ENCODE data around the gene IPO9. TPM values are rescaled to one million over a fixed set of nuclear protein-coding genes. Genes with fewer than 3 reads are reported as not detected.

Gene IPO9
- total and polyA plus RNA-seq, 10 of the 15 experiments (the other 5 are each of a cell fraction or from before 2014, with no cell fraction given), result 19.1 to 77.3 (median 34.1) TPM

- peak overlapping the region; percentile 64 for H3K4me2 ChIP-seq (ENCODE audit: control insufficient read depth, insufficient read depth)
- H3K27me3 ChIP-seq (replicated peaks in 1 of 2; ENCODE audit: control insufficient read depth in 2 of 2, insufficient read depth in 2 of 2, low read length in 1 of 2), result no peaks in the 10 kb centered on the region
- no peaks in the 10 kb centered on the region for H3K36me3 ChIP-seq (ENCODE audit: control insufficient read depth in 2 of 2, insufficient read depth in 2 of 2, low read length in 1 of 2)
- DNase-seq (ENCODE audit: low read depth, low spot score), result no peak
- no TSS peak for BruUV-seq (replicated peaks)
- ChIA-PET POLR2A (no interaction called here), CTCF (interaction anchor here (0.7 to 1.9 kb wide), 6 partner anchors 9 to 317 kb away, joined by 3 to 6 read pairs (median 4); no protein-coding TSS in a partner anchor), SMC1A (ENCODE audit: uncharacterized antibody, unreplicated experiment) (no interaction called here), RAD21 (ENCODE audit: unreplicated experiment) (interaction anchor here (0.6 to 0.7 kb wide), 2 partner anchors 7 to 49 kb away, joined by 3 read pairs; no protein-coding TSS in a partner anchor)
- H3K27ac ChIP-seq (ENCODE audit: control insufficient read depth, insufficient read depth), result peak overlapping the region; percentile 16
- TF ChIP-seq E2F8 (IDR thresholded peaks at IDR 0.05; ENCODE audit: low read depth, partially characterized antibody), result no peak
- TF ChIP-seq IKZF2 (IDR thresholded peaks at IDR 0.05), result 0 out of 4 replicates have a peak, but pooled peaks have one; percentile 5 to 9
- in situ Hi-C loops (cut with MboI) (no loop called here), intact Hi-C loops (cut with micrococcal nuclease; ENCODE audit: unreplicated experiment) (no loop called here)
- FAIRE-seq, result no peak
- peaks cover 42% of the 10 kb centered on the region for H3K79me2 ChIP-seq (ENCODE audit: control insufficient read depth, insufficient read depth, low read length)
- no peak for ATAC-seq
- H3K9me3 ChIP-seq (replicated peaks; ENCODE audit: control insufficient read depth, insufficient read depth, low read length), result no peaks in the 10 kb centered on the region
- peak overlapping the region; percentile 51 for H3K4me3 ChIP-seq
- peaks cover 2% of the 10 kb centered on the region; the same call in 1 of the 2 replicates for H3K4me1 ChIP-seq (ENCODE audit: control insufficient read depth, insufficient read depth, low read length)
- peak overlapping the region; percentile 73 for H2AFZ ChIP-seq (ENCODE audit: control insufficient read depth, low read depth, low read length)
- peak overlapping the region; percentile 32; the same call in 1 of the 2 replicates for H3K9ac ChIP-seq (ENCODE audit: control insufficient read depth, insufficient read depth, low read length)
- H4K20me1 ChIP-seq (ENCODE audit: control insufficient read depth, insufficient read depth), result 0 out of 2 replicates have a peak, but pooled peaks cover 4% of the 10 kb centered on the region
- 84% methylated on average over 16 of the region's 16 CpGs for WGBS (ENCODE audit: insufficient coverage, insufficient replicate concordance, low lambda C conversion rate, missing lambda C conversion rate)
Measured at GRCh38 chr1:201828217-201828819, 639 bp upstream of the IPO9 start.

DNA sequence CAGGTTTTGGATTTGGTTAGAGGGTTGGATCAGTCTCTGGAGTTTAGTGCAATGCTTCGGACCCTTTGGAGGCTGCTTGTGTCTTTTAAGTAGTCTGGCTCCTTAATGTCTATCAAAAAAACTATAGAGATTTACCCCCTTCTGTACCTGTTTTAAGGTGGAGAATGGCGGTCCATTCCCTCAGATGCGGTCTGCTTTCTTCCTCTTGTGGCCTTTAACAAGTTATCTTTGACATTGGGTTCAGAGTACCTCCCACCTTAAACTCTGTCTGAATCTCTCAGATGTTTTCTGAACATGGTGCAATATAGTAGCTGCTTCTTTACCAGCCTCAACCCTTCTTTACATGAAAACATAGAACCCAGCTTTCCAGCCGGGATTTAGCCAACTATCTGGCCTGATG, 2.4 kb downstream of the IPO9 start:
- H2AFZ ChIP-seq (ENCODE audit: control insufficient read depth, low read depth, low read length), result no peak overlapping the region
- H3K79me2 ChIP-seq (ENCODE audit: control insufficient read depth, insufficient read depth, low read length), result peaks cover 68% of the 10 kb centered on the region
- peaks cover 4% of the 10 kb centered on the region; the same call in 1 of the 2 replicates for H4K20me1 ChIP-seq (ENCODE audit: control insufficient read depth, insufficient read depth)
- FAIRE-seq, result no peak
- DNase-seq (ENCODE audit: low read depth, low spot score), result no peak
- H3K4me2 ChIP-seq (ENCODE audit: control insufficient read depth, insufficient read depth), result peak overlapping the region; percentile 74
- ChIA-PET RAD21 (ENCODE audit: unreplicated experiment) (no interaction called here), SMC1A (ENCODE audit: uncharacterized antibody, unreplicated experiment) (no interaction called here), CTCF (no interaction called here), POLR2A (no interaction called here)
- BruUV-seq (replicated peaks), result no TSS peak
- ATAC-seq, result no peak
- no peak overlapping the region for H3K27ac ChIP-seq (ENCODE audit: control insufficient read depth, insufficient read depth)
- WGBS (ENCODE audit: insufficient coverage, insufficient replicate concordance, low lambda C conversion rate, missing lambda C conversion rate), result 85% methylated on average over 4 of the region's 4 CpGs
- peak overlapping the region; percentile 99; the same call in 1 of the 2 replicates for H3K4me3 ChIP-seq
- H3K9ac ChIP-seq (ENCODE audit: control insufficient read depth, insufficient read depth, low read length), result no peak overlapping the region
- no peaks in the 10 kb centered on the region for H3K27me3 ChIP-seq (replicated peaks in 1 of 2; ENCODE audit: control insufficient read depth in 2 of 2, insufficient read depth in 2 of 2, low read length in 1 of 2)
- H3K4me1 ChIP-seq (ENCODE audit: control insufficient read depth, insufficient read depth, low read length), result peaks cover 2% of the 10 kb centered on the region
- intact Hi-C loops (cut with micrococcal nuclease; ENCODE audit: unreplicated experiment), result no loop called here
- H3K9me3 ChIP-seq (replicated peaks; ENCODE audit: control insufficient read depth, insufficient read depth, low read length), result no peaks in the 10 kb centered on the region
- H3K36me3 ChIP-seq (ENCODE audit: control insufficient read depth in 2 of 2, insufficient read depth in 2 of 2, low read length in 1 of 2), result peaks cover 0 to 7% of the 10 kb centered on the region in 2 experiments; a peak in 2 of 4 replicates
- in situ Hi-C loops (cut with MboI), result no loop called here
- TF ChIP-seq, protein P1, sequence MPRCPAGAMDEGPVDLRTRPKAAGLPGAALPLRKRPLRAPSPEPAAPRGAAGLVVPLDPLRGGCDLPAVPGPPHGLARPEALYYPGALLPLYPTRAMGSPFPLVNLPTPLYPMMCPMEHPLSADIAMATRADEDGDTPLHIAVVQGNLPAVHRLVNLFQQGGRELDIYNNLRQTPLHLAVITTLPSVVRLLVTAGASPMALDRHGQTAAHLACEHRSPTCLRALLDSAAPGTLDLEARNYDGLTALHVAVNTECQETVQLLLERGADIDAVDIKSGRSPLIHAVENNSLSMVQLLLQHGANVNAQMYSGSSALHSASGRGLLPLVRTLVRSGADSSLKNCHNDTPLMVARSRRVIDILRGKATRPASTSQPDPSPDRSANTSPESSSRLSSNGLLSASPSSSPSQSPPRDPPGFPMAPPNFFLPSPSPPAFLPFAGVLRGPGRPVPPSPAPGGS (IDR thresholded peaks at IDR 0.05; ENCODE audit: borderline replicate concordance, insufficient read depth, low read depth, low read length, poor library complexity, severe bottlenecking), result no peak
- TF ChIP-seq RB1 (IDR thresholded peaks at IDR 0.05; ENCODE audit: borderline replicate concordance) (no peak), BHLHE40 (IDR thresholded peaks at IDR 0.05; ENCODE audit: borderline replicate concordance in 1 of 2, low read depth in 2 of 2, low read length in 1 of 2) (no peak), CHD4 (IDR thresholded peaks at IDR 0.05) (no peak)
- TF ChIP-seq, protein P2, sequence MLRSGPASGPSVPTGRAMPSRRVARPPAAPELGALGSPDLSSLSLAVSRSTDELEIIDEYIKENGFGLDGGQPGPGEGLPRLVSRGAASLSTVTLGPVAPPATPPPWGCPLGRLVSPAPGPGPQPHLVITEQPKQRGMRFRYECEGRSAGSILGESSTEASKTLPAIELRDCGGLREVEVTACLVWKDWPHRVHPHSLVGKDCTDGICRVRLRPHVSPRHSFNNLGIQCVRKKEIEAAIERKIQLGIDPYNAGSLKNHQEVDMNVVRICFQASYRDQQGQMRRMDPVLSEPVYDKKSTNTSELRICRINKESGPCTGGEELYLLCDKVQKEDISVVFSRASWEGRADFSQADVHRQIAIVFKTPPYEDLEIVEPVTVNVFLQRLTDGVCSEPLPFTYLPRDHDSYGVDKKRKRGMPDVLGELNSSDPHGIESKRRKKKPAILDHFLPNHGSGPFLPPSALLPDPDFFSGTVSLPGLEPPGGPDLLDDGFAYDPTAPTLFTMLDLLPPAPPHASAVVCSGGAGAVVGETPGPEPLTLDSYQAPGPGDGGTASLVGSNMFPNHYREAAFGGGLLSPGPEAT (IDR thresholded peaks at IDR 0.05; ENCODE audit: low read depth), result no peak

All from GM12878 (cell line).